Left renal pelvis (tissue), 4 donors: ENCODE data around the gene RPL29. TPM values are rescaled to one million over a fixed set of nuclear protein-coding genes. Genes with fewer than 3 reads are reported as not detected.
"Not testable (repeated sequence)": the region's sequence is repeated elsewhere in the genome, so short reads cannot be mapped to it uniquely, and the experiment has no call there.

Source experiments
- DNase-seq, 4 donors: peaks; one replicate each; pipeline ENCODE4 v3.0.0-alpha.2; 2013; ENCODE audit warnings: low read depth in 4 of 4, low spot score in 3 of 4
- polyA plus RNA-seq, 4 donors: library from polyadenylated mRNA; unstranded; fragments of 120-200 nt; gene quantifications; one replicate each; pipeline ENCODE4 v1.2.1, GENCODE V29; 2013; ENCODE audit not compliant: insufficient read length in 4 of 4

The RPL29 gene
- polyA plus RNA-seq: 1,000 to 10,000 TPM; 1,419 to 1,780 (median 1,590) TPM

DNA sequence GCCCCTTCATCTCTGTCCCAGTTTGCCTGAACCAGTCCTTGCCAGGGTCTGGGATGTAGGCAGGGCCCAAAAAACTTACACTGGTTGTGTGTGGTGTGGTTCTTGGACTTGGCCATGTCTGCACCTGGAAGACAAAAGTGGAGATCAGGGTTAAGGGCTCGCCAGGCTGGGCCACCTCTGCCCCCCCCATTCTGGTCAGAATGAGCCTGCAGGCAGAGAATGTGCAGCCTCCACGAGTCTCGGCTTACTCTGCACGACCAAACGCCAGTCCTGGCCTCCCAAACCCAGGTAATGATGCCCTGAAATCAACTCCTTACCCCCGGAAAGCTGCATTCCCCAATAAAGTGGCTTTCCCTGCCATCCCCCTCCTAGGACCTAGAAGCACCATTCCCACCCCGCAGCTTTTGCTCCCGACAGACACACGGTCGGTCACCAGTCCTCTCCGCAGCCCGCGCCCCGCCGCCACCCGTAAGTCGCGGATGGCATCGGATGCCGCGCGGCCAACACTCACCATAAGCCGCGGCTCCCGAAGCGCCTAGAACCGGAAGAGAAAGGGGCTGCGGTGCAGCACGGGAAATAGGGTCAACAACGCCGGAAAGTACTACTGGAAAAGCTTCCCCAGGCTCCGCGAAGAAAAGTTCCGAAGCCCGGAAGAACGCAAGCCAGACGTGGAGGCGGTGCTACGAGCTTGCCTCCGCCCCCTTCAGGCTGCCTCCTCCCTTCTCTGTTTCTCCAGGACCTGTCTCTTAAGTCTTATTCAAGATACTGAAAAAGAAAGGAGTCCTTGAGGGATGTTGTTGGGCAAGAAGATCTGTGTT is at the start of gene RPL29:
TSS of gene RPL29 (minus strand) at position 550 of the 818 bp plus-strand sequence. CDS start at position 116, 434 bp downstream.
- DNase-seq: peak in 3 of 4 donors; percentile 91 to 94 (median 93)

DNA sequence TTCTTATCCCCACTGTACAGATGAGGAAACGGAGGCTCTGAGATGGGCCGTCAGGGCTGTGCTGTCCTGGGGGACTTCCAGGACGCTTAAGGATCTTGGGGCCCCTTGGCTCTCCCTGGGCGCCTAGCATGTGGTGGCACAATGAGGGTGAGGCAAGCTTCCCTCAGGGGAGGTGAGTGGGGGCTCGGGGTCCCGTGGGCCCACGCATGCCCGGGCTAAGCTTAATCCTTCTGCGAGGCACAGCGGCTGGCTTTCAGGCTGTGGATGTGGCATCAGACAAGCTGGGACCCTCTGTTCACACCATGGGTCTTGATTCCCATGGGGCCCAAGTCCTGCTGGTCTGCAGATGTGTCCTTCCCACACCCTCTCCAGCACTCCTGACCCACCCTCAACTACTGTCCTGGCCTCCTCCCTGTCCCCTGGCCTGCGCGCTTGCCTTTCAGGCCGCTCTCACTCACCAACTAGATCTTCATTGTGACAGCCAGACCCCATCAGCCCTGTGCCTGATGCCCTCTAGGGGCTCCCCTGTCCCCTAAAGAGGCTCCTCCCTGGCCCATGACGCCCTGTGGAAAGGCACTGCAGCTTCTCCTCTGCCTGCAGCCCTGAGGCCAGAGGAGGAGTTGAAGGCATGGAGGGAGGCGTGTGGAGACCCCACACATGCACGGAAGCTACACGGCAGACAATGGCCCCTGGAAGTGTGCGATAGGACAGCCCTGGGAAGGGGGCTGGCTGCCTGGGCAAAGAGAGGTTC is 49.3 kb upstream of the RPL29 start:
- DNase-seq: no peak

DNA sequence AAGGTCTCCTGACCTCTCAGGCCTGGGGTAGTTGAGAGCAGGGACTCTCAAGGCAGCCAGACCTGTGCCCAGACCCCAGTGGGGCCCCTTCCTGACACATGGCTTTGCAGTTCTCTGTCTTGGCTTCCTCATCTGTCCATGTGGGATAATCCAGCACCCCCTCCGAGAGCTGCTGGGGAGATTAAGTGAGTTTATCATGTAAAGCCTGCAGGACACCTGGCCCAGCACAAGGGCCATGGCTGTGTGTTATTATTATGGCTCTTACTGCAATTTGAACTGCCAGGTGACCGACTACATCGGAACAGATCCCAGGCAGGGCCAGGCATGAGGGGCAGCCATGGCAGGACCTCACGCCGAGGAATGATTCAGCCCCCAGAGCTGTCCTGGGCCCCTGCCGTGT is 48.1 kb upstream of the RPL29 start:
- DNase-seq: no peak

DNA sequence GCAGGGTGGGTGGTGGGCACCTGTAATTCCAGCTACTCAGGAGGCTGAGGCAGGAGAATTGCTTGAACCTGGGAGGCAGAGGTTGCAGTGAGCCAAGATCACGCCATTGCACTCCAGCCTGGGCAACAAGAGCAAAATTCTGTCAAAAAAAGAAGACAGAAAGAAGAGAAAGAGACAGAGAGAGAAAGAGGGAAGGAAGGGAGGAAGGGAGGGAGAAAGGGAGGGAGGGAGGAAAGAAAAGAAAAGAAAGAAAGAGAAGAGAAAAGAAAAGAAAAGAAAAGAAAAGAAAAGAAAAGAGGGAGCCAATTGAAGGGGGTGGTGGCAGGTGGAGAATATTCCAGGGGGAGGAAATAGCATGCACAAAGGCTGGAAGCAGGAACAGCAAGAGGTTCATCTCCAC is 47.3 kb upstream of the RPL29 start:
- DNase-seq: not testable (repeated sequence)

DNA sequence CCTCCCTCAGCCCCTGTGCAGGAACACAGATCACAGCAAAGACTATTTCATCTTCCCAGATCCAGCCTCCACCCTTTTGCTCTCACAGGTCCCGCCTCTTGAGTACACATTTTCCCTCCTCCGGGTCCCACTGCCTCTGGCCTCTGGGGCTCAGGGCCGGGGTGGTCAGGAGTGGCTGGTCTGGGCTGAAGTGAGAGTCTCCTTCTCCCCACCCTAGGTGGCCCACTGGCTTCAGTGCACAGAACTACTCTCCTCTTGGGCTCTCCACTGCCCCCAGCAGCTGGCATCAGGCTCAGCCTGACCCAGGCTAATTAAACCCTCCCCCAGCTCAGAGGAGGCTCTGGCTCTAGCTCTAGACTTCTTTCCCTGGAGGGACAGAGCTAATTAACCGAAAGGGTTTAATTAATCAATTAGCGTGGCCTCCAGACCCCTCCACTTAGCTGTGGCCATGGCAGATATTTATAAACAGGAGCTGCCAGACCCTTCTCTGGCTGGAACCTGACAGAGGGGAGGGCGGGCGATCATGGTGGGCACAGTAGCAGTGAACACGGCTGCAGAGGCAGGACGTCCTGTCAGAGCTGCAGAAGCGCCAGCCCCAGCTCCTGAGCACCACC is 45.5 kb upstream of the RPL29 start:
- DNase-seq: no peak

DNA sequence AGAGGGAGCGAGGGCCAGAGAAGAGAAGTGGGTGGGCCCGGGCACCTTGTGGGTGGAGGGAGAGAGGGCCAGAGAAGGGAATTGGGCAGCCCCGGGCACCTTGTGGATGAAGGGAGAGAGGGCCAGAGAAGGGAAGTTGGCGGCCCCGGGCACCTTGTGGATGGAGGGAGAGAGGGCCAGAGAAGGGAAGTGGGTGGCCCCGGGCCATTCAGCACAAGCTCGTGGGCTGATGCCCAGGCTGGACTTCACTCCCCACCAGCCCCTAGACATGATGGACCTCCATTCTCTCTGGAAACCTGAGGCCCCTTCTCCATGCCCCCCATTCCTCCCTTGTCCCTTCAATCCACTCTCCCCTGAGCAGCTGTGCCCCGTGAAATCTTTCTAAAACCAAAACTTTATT is 44.9 kb upstream of the RPL29 start:
- no peak for DNase-seq

DNA sequence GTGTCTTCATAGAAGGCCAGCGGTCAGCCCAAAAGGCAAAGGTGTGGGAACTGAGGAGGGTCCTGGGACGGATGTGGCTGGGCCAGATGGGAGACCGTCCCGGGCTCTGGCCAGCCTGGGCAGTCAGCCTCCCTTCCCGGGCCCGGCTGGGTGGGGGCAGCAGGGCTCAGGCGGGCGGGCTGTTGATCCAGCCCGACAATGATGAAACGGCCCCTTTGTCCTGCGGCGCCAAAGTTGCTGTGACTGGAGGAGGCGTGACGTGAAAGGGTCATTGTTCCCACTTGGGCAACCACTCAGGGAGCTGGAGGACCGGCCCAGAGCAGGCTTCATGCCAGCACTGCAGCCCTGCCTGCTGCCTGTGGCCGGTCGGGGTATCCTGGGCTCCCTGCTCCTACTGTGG is 44.2 kb upstream of the RPL29 start:
- DNase-seq: no peak

DNA sequence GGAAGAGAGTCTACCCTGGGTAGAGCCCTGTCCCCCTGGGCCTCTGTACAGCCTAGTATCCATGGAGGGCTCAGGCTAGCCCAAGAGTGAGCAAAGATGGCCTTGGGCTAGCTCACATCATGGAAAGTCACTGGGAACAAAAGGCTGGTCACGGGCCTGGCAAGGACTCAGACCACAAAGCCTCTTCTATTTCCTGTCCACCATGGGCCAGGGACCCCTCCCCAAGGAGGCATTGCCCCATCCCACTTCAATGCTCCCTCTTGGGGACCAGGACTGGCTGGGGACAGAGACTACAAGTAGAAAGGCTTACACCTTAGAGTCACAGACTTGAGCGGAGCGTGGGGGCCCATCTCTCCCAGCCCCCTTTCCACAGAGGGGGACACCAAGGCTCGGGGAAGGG is 43.7 kb upstream of the RPL29 start:
- no peak for DNase-seq

DNA sequence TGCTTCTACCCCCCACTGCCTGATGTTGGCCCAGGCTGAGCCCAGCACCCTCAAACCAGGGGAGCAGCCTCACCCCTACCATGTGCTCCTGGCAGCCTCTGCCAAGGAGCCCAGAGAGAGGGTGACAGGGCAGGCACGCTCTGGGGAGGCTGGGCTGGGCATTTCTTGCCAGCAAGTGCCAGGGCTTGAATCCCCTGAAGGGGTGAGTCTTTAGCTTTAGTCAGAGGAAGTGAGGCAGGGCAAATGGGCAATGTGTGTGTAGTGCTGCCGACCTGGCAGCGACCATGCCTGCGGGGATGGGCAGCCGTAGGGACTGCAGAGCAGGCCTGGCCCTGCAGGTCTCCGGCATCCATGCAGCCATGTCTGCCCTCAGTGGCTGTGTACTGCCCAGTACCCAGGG is 42.5 kb upstream of the RPL29 start:
- no peak for DNase-seq

DNA sequence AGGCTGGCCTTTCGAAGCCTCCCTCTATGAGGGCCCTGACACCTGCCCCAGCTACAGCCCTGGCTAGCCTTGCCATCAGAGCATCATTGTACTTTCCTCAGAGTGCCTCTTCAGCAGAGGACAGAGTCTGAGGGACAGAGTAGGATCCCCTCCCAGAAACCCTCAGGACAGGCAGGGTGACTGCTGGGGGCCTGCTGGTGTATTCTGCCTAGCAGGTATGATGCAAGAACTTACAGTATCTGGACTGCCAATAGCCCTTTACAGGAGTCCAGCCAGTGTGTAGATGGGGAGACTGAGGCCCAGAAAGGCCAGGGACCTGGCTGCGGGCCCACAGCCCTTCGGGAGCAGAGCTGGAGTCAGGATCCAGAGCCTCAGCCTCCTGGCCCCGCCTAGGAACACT is 41.6 kb upstream of the RPL29 start:
- DNase-seq: no peak

DNA sequence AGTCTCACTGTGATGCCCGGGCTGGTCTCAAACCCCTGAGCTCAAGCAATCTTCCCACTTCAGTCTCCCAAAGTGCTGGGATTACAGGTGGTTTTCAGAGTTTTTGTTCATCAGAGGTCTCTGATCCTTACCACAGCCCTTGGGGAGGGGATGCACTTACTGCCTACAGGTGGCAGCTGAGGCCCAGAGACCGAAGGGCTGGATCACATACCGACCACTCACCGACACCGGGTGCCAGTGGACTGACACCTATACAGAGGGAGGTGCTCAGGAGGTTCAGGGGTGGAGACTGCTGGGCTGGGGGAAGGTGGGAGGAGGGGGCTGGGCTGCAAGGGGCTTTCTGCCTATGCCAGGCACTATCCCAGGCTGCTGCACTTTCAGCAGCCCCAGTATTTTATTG is 41.1 kb upstream of the RPL29 start:
- DNase-seq: no peak

DNA sequence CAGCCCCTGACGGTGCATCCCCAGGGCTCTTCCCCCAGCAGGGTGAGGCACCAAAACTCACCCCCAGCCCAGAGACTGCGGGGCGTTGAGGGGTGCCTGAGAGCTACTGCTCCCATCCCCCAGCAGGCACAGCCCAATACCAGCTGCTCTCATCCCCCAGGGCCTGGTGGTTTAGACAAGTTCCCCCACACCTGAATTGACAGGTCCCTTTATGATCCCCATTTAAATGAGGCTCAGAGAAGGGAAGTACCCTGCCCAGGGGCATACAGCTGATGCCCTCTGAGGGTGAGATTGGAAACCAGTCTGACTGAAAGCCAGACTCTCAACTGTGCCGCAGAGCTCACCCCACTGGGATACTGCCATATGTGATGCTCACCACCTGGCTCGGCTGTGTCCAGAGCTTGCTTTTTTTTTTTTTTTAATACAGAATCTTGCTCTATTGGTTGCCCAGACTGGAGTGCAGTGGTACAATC is 40.6 kb upstream of the RPL29 start:
- DNase-seq: no peak

DNA sequence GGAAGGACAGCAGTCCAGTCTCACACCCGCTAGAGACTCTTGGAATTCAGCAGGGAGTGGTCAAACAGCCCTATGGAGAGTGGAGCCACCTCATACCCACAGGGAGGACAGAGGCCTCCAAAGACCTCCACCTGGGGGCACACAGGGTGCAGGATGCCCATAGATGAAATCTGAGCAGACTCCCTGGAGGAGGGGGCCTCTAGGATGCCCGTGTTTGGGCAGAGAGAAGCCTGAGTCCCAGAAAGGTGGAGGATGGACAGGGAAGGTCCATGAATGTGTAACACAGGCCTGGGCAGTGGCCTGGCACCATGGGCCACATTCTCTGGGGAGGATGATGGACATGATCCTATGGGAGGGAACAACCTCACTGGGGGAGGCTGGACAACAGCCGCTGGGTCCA is 39.0 kb upstream of the RPL29 start:
- no peak for DNase-seq

DNA sequence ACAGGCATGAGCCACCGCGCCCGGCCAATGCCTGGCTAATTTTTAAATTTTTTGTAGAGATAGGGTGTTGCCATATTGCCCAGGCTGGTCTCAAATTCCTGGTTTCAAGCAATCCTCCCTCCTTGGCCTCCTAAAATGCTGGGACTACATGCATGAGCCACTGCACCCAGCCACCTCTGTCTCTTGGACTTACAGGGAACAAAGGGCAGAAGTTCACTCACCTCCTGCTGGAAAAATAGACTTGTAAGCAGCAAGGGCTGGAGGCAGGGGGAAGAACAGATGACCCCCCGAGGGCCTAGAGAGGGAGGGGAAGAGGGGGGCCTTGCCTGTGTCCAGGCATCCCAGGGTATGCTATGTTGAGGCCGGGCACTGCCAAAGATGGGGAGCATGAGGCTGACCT is 38.5 kb upstream of the RPL29 start:
- DNase-seq: no peak

DNA sequence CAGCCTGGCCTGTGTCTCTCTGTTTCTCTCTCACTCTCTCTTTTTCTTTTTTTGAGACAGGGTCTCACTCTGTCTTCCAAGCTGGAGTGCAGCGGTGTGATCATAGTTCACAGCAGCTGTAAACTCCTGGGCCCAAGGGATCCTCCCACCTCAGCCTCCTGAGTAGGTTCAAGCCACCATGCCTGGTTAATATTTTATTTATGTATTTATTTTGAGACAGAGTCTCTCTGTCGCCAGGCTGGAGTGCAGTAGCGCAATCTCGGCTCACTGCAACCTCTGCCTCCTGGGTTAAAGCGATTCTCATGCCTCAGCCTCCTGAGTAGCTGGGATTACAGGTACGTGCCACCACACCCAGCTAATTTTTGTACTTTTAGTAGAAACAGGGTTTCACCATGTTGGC is 38.1 kb upstream of the RPL29 start:
- DNase-seq: not testable (repeated sequence)

DNA sequence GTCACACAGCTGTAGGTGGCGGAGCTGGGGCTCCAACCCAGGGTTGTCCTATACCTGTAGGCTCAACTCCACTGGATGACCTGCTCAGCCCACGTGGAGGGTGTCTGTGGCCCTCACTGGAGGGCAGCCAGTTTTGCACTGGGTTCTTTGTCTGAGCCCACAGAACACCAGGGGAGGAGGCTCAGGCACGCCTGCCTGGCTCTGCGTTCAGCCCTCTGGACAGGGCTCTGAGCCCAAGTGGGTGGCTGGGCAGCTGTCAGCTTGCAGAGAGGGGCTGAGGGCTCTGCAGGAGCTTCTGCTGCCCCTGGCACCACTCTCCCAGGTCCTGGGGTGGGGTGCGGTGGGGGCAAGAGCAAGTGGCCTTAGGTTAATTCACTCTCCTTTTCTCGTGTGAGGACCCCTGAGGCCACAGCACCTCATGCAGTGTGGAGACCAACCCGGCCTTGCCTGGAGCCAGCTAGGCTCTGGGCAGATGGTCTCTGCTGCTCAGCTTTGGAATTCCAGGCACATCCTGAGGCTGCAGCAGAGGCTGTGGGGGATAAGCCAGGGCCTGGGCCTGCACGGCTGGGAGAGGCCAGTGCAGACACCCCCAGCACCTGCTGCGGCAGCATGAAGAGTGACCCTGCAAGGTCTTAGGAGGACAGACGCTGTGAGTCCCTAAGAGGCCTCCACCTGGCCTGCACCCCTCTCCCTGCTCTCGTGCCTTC is 37.2 kb upstream of the RPL29 start:
- DNase-seq: no peak

DNA sequence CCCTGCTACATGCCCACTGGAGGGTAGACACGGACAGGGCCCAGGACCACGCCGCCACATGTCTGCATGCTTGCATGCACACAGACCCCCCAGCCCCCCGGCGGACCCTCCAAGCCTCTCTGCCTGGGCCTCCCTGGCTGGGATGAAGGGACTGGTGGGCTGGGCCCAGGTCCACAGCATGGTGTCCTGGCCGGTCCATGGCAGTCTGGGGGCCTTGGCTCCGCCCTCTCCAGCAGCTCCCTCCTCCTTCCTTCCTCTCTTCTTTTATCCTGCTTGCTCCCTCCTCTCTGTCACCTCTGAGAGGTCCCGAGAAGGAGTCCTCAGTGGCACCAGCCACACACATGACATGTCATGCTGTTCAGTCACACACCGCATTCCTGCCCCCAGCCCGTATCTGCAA is 36.2 kb upstream of the RPL29 start:
- DNase-seq: no peak

DNA sequence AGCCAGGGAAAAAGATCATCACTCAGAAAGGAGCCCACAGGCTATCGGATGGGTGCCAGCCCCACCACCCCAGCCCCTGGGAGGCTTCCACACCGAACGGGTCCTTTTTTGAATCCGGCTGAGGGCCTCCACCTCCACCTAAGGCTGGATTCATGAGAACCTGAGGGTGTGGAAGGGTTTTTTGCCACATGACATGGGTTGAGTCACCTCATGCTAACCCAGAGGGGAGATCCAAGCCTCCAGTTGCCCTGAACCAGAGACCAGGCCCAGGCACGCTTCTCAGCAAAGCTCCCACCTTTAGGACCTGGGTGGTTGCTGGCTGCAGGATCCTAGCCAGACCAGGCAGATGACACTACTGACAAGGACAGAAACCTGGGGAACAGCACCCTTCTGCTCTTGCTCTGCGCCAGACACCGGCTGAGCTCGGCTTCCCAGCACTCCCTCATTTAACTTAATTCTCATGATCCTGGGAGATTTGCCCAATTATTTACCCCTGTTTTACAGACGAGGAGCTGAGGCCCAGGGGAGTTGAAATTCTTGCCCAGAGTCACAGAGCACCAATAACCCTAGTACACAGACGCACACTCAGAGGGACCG is 35.1 kb upstream of the RPL29 start:
- DNase-seq: no peak

DNA sequence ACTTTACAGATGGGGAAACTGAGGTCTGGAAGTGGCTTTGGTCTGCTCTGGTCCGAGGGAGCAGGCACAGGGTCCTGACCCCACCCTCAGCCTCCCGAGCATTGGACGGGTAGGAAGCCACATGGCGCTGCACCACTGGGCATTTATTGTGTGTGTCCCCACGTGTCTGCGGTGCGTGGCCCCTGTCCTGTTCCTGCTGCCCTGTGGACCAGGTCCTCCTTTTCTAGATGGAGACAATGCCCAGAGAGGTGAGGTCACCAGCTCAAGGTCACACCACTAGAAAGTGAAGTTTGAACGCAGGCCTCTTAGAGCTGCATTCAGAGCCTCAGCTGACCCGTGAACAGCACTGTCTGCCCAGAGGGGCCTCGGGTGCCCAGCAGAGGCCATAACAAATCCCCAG is 33.8 kb upstream of the RPL29 start:
- DNase-seq: no peak

DNA sequence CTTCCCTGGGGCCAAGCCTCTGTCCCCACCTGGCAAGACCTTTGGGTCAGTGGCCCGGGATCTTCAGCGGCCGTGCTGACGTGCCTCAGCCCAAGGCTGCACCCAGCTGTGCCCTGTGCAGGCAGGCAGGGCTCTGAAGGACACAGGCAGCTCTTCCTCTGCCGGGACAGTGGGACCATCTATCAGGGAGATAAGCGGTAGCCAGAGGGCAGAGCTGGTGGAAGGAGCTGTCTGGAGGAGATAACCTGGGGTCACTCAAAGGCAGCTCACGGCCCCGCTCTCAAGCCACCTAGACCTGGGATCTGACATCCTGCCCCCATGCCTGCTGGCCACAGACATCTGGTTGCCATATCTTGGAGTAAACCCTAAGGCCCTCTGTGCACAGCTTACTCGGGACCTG is 33.4 kb upstream of the RPL29 start:
- DNase-seq: no peak
